A673 (cell line): Measurements from ENCODE around the gene FAM185A.
"Not testable (repeated sequence)": the region's sequence is repeated elsewhere in the genome, so short reads cannot be mapped to it uniquely, and the experiment has no call there.

ENCODE experiments used
- CTCF ChIP-seq: fragments of 300-800, 200-600 bp; sonication (generic); conservative IDR thresholded peaks from 2 replicates; pipeline ENCODE4 v1.5.1; 2017; ENCODE audit warnings: low read depth, mild to moderate bottlenecking, antibody characterized with exemption, low read length, moderate library complexity, mixed read lengths
- EZH2 ChIP-seq: fragments of 200-600 bp; sonication (generic); IDR thresholded peaks from 2 replicates; pipeline ENCODE4 v1.6.1; 2017; ENCODE audit warnings: borderline replicate concordance, low read depth, mild to moderate bottlenecking, mixed read lengths, antibody characterized with exemption, low read length; ENCODE audit not compliant: poor library complexity, severe bottlenecking

GRCh38 chr7:102780926-102781325 lies 32.1 kb downstream of the FAM185A start:
- not testable (repeated sequence) for TF ChIP-seq EZH2, CTCF
